Jurkat, Clone E6-1 (cell line): ENCODE measurements around the gene HSPG2.
A peak's percentile ranks its signal among the peaks of the same experiment; 100 is the strongest.

ENCODE experiments used
- DNase-seq: peaks from one replicate; pipeline ENCODE4 v3.0.0-alpha.2; 2011; ENCODE audit warnings: low read depth, low spot score
- H3K4me3 ChIP-seq: 2 replicates; pipeline ENCODE4 v1.5.1; 2011; ENCODE audit warnings: mild to moderate bottlenecking, low read length, control low read depth, moderate library complexity

The HSPG2 gene

GRCh38 chr1:21857142-21857839 lies 79.8 kb downstream of the HSPG2 start:
- H3K4me3 ChIP-seq, result no peak overlapping the region
- DNase-seq, result no peak

- no peak overlapping the region for H3K4me3 ChIP-seq
- DNase-seq, result no peak
Measured at GRCh38 chr1:21855257-21856096, 81.6 kb downstream of the HSPG2 start.

GRCh38 chr1:21854751-21855131 lies 82.4 kb downstream of the HSPG2 start:
- no peak for DNase-seq

GRCh38 chr1:21854090-21854750 lies 82.9 kb downstream of the HSPG2 start:
- H3K4me3 ChIP-seq, result no peak overlapping the region
- no peak for DNase-seq

More at GRCh38 chr1:21854751-21855131, 82.4 kb downstream of the HSPG2 start:
- H3K4me3 ChIP-seq, result no peak overlapping the region

- H3K4me3 ChIP-seq, result no peak overlapping the region
- DNase-seq, result no peak
Measured at GRCh38 chr1:21853131-21853427, 84.0 kb downstream of the HSPG2 start.

GRCh38 chr1:21852282-21853130 lies 84.6 kb downstream of the HSPG2 start:
- H3K4me3 ChIP-seq, result no peak overlapping the region
- DNase-seq, result peak; percentile 3

- no peak overlapping the region for H3K4me3 ChIP-seq
- no peak for DNase-seq
Measured at GRCh38 chr1:21851430-21852250, 85.5 kb downstream of the HSPG2 start.

GRCh38 chr1:21849909-21850576 lies 87.1 kb downstream of the HSPG2 start:
- no peak for DNase-seq
- H3K4me3 ChIP-seq, result no peak overlapping the region

GRCh38 chr1:21848524-21849174 lies 88.5 kb downstream of the HSPG2 start:
- H3K4me3 ChIP-seq, result no peak overlapping the region
- DNase-seq, result no peak

GRCh38 chr1:21847223-21848205 lies 89.6 kb downstream of the HSPG2 start:
- no peak for DNase-seq
- H3K4me3 ChIP-seq, result no peak overlapping the region

- no peak for DNase-seq
- H3K4me3 ChIP-seq, result no peak overlapping the region
Measured at GRCh38 chr1:21845646-21846641, 91.2 kb downstream of the HSPG2 start.

- no peak overlapping the region for H3K4me3 ChIP-seq
- no peak for DNase-seq
Measured at GRCh38 chr1:21843996-21844395, 93.1 kb downstream of the HSPG2 start.

GRCh38 chr1:21843208-21843607 lies 93.9 kb downstream of the HSPG2 start:
- no peak overlapping the region for H3K4me3 ChIP-seq
- no peak for DNase-seq

- no peak overlapping the region for H3K4me3 ChIP-seq
- no peak for DNase-seq
Measured at GRCh38 chr1:21842606-21843162, 94.4 kb downstream of the HSPG2 start.

GRCh38 chr1:21841852-21842466 lies 95.2 kb downstream of the HSPG2 start:
- DNase-seq, result no peak
- H3K4me3 ChIP-seq, result no peak overlapping the region
